HG03439 (cell line): ENCODE results near the gene CDH23.

Source experiments
- ATAC-seq: cut with Tn5 transposase; IDR thresholded peaks from one replicate; pipeline ENCODE4 v1.9.1; 2021; ENCODE audit warnings: mild to moderate bottlenecking, moderate library complexity; ENCODE audit not compliant: unreplicated experiment

The CDH23 gene

DNA sequence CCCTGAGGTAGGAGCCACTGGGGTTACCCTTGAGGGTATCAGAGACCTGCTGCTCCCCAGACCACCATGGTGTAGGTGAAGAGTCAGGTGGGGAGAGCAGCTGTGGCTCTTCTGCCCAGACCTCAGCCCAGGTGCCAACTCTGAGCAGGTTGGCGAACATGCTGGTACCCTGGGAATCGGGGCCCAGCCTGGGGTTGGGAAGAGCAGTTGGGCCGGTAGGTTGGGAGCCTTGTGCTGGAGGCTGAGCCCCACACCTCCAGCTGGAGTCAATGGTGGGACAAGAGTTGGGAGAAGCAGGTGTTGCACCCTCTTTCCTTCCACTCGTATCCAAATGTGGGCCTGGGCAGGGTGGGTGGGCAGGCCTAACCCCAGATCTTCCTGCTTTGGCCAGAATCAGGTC, 114.5 kb downstream of the CDH23 start:
- no peak for ATAC-seq

DNA sequence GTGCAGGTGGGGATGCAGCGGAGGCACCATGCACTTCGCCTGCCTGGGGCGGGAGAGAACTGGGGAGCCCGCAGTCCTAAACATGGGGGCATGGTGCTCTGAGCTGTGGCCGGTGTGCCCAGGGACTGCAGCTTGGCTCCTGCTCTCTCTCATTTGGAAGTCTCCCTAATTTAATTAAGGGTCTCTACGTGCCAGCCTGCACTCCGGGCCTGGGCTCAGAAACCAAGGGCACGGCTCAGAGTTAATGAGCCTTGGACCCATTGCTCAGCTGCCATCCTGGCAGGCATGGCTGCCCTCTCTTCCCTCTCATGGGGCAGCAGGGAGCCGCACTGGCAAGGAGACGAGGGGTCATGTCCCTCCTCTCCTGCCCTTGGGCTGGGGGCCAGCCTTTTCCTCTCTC, 115.6 kb downstream of the CDH23 start:
- no peak for ATAC-seq

DNA sequence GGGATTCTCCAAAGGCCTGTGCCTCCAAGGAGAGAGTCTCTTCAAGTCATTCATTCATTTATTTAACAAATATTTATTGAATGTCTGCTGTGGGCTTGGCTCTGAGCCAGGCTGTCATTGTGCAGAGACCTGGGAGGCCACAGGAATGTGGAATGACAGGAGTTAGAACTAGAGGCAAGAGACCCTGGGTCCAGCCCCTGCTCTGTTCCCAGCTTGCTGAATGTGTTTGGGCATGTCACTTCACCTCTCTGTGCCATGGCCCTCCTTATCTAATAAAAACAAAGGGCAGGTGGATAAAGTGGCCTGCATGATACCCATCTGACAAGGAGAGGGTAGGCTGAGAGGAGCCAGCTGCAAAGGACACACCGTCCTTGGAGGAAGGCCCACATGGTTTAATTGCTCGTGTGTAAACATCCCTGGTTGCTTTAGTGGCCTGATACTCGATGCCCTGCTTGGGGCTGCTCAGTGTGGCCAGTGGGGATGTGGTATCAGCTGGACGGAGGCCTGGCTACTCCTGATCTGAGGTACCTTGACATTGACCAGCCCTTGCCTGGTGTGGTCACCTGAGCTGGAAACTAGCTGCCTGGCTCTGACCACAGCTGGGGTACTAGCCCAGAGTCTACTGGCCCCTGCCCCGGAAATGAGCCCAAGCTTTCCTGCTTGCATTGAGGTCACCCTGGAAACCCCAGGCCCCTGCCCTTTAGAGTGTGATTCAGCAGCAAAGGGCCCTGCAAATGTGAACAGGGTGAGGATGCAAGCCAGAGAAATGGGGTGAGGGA, 116.2 kb downstream of the CDH23 start:
- ATAC-seq, result no peak

DNA sequence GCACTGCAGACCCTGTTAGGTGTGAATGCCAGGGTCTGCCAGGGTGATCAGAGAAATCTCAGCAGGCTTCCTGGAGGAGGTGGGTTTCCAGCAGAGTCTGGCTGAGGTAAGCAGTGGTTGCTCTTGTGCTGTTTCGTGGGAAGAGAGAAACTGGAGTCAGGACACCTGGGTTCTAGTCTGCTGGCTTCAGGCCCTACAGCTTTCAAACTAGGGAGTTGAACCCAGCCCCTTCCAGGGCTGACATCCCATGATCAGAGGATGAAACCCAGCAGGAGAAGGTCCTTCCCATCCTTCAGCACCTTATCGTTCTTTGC, 116.8 kb downstream of the CDH23 start:
- ATAC-seq, result no peak

DNA sequence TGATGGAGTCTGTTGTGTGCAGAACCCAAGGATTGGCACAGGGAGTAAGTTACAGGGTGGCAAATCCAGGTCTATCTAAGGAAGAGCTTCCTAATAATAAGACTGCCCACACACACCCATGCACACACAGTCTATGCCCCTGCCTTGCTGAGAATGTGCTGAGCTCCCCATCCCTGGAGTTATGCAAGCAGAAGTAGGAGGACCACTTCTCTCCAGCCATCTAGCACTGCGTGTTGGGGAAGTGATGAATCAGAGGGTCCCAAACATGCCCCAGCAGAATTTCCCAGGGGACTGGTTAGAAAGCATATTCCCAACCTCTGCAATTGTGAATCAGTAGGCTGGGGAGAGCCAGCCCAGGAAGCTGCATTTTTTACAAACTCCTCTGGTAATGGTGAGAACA, 117.2 kb downstream of the CDH23 start:
- no peak for ATAC-seq

DNA sequence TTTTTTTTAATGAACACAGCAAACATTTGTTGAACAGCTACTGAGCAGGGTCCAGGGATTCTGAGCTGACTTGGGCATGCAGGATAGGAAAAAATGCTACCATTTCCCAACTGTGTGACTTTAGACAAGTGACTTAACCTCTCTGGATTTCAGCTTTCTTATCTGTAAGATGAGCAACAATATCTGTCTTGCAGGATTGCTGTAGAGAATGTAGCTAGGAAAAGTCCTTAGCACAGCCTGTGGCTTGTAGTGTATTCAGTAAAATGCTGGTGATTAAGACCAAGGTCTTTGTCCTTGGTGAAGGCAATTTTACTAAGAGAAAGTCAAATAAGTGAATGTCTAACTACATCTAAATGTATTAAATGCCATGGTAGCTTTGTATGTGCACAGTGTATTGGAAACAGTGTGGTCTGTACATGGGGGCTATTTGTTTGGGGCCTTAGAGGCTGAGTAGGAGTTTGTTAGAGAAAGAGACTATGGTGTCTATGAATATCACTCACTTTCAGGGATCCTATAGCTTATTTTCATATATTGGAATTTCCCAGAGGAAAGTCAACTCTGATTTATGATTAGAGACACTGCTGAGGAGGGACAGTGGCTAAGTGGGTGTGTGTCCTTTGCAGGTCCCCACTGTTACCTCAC, 118.9 kb downstream of the CDH23 start:
- no peak for ATAC-seq

DNA sequence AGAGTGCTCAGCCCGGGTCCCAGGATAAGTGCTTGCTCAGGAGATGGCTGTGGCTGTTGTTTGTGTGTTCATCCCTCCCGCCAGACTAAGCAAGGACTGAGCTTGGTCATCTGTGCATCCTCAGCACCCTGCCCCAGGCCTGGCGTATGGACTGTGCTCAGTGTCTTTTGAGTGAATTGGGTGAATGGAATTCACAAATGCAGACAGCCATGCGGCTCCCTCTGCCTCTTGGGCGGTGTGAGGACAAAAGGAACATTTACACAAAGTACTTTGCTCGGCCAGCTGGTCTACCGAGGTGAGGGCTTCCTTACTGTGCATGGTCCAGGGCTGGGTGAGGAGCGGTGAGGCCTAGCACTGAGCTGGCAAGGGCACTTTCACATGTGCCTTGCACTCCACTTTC, 120.2 kb downstream of the CDH23 start:
- no peak for ATAC-seq

DNA sequence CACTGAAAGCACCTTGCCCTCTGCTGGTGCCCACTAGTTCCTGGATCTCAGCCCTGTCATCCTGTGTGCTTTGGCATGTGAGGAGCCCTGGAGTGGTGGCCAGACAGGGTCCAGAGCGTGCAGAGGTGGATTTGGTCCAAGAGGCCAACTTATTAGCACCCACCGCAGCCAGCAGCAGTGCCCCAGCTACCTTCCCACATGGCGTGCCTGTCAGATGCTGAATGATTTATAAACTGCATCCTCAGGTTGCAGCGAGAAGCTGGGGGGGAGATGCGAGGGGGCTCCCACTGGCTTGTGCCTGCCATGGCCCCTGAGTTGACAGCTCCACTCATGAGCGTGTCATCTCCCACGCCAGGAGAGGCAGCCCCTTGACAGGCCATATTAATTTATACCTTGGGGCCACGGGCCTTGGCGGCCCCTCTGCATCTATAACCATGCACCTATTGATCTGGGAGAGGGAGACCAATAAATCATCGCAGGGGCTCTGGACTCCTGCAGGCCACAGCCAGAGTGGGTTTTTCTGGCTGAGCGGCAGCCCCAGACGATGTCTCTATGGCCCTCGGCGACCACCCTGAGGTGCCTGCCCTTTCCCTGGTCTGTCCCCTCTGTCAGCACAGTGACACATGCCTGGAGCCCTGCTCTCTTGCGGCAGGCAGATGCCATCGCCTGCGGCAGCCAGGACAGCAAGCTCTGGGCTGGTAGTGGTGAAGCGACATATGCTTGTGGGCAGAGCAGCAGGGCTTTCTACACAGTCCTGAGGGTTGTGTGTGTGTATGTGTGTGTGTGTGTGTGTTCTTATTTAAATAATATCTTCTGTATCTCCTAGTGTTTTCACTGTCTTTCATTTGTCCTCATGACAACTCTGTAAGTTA, 120.8 kb downstream of the CDH23 start:
- ATAC-seq, result no peak

DNA sequence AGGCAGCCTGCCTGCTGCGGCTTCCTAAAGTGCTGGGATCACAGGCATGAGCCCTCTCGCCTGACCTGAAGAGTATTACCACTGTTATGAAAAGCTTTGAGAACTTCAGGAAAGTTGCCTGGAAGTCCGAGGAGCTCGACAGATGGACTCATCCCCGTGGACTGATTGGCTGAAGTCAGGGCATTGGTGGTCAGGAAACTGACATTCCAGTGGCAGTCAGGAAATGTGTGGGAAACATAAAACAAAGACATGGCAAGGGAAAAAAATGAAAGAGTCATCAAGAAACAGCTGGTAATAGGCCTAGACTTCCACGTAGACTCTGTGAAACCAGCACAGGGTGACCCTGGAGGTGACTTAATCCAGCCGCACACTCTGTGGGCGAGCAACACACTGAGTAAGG, 123.3 kb downstream of the CDH23 start:
- ATAC-seq, result no peak

DNA sequence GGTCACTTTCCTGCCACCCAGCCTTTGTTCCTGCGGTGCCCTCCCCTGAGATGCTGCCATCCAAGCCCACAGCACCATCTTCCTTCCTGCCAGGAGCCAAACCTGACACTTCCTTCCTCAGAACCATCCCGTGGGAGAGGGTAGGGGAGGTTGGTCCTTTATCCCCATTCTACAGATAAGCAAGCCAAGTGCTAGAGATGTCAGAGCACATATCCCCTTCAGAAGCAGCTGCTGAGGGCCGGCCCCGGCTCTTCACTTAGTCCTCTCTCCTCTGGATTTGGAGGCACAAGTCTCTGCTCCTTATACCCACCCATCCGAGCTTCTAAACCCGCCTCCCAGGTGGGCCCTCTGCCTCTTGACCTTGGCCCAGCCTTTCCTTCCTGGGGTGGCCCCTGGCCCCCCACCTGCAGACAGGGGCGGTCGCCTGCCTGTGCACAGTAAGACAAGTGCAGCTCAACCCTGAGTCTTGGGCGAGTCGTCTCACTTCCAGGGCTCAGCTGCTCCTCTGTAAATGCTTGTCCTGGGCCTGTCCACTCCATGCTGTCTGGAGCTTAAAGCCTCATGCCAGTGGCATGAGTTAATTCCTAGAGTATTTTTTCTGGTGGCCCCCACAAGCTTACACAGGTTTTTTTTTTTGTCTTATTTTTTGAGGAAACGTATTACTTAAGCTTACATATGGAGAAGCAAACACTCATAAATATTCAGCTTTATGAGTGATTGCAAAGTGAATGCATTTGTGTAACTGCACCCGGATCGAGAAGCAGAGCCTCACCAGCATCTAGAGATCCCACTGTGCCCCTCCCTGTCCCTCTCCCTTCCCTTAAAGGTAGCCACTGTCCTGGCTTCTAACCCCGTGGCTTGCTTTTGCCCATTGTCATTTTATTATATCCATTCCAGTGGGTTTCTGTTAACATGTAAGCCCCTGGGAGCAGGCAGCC, 125.1 kb downstream of the CDH23 start:
- ATAC-seq, result no peak

DNA sequence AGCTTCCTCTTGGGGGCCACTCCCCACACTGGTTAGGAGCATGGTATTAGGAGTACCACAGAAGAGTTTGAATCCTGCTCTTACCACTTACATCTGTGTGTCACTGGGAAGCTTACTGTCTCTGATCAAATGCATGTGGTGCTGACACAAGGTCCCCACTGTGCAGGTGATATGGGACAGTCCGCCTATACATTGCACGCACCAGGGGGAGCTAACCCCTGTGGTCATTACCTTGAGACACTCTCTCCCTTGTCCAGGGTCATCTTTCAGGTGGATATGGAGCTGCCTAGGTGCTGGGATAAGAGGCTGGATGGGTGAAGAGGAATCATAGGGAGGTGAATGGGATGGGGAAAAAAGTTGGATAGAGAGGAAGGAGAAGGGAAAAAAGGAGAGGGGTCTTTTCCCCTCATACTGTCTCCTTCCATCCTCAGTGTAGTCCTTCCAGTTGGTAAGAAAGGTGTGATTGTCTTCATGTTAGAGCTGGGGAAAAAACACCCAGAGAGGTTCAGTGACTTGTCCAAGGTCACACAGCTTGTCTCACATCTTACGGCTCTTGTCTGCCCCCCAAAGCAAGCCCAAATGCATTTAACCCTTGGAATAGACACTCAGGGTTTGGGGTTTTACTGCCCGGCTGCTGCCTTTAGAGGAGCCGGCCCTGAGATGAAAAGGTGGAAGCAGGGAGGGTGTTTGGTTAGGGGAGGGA, 125.9 kb downstream of the CDH23 start:
- no peak for ATAC-seq

DNA sequence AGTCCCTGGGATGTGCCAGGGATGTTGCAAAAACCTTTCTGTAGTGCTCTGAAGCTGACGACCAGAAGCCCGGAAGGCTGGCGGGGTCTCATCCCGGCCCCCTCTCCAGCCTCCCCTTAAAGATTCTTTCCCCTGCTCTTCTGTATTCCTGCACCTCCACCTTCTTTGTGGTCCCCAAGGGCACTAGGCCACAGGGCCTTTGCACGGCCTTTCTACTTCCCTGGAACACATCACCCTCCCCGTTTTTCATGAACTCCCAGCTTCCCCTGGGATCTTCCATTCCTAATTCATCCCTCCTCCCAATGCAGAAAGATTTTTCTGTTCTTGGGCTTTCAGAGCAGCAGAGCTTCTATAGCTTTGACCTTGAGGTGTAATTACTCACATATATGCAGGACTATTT, 127.0 kb downstream of the CDH23 start:
- no peak for ATAC-seq

DNA sequence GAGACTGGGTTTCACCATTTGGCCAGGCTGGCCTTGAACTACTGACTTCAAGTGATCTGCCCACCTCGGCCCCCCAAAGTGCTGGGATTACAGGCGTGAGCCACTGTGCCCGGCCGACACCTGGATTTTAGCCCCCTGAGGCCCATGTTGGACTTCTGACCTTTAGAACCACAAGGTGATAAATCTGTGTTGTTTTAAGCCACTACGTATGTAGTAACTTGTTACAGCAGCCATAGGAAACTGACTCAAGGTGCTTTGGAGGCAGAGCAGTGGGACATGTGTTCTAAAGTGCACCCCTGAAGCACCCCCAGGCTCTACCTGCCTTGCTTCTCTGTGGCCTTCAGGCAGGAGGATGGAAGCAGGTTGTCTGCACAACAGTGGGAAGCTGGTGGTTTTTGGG, 128.4 kb downstream of the CDH23 start:
- ATAC-seq, result no peak

DNA sequence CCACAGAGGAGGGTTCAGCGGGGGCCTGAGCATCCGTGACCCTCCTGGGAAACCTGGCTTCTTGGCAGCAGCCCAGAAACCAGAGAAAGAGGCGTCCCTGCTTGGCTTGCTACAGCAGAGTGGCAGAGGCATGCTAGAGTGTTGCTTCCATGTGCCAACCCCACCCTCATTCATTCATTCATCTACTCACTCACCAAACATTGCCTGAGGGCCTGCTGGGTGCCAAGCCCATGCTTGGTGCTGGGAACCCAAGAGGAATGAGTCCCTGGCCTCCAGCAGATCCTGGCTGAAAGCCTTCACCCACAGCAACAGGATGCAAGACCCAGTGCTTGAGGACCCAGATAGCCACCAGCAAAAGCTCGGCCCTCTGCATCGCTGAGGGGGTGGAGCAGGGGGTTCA, 129.0 kb downstream of the CDH23 start:
- ATAC-seq, result no peak

DNA sequence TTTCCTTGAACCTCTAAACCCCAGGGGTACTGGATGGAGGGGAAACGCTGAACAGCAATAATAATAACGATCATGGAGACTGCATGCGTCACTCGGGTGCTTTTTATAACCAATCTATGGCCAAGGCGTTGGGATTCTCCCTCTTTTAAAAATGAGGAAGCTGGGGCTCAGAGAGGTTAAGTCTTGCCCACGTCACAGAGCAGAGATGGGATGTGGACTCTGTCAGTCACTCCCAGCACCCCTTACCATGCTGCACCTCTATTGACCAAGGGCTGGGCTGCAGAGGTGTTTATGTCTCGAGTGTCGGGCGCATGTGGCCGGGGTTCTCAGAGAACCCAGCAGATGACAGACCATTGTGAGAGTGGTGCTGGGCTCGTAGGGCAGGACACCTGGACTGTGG, 129.9 kb downstream of the CDH23 start:
- ATAC-seq, result no peak

DNA sequence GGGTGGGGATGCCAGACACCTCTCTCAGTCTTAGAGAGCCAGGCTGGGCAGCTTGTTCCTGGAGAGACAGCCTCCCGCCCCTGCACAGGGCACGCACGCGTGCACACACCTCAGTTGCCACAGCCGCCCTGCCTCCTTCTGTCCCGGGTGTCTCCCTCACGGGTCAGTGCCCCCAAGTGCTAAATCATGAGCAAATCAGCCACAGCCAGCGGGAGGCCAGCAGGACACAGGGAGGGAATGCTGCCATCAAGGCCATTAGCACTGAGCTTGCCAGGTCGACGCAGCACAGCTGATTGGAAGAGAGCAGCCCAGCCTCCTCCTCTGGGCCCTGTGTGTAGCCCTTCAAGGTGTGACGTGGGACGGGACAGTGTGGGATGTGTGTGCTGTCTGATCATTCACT, 130.4 kb downstream of the CDH23 start:
- no peak for ATAC-seq

DNA sequence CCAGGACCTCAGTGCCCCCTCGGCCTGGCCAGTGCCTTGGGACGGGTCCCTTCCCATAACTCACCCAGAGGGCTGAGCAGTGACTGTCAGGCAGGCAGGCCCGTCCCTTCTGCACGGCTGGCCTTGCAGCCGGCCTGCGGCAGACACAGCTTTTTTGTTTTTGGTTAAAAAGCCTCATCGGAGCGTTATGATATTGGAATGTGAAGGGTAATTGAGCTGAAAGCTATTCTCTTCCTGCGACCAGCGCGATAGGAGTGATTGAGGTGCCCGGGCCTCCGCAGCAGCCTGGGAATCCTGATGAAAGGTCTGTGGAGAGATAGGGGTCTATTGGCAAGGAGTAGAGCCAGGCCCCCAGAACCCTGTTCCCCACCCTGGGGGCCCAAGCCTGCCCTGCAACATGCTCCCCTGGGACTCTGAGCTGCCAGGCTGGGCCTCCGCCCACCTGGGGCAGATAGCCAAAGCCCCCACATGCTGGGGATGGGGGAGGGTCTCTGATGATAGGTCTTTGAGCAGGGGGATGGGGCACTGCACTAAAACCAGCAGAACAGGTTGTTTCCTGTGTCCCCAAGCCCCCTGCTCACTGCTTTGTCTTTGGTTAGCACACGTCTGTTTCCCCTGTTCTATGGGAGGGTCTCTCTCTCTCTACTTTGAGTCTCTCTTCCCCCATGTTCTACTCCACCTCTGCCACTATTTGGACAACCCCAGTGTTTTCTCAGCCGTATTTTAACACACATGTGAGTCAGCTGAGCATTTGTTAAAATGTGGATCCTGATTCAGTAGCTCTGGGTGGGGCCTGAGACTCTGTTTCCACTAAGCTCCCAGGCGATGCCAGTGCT, 131.9 kb downstream of the CDH23 start:
- no peak for ATAC-seq

DNA sequence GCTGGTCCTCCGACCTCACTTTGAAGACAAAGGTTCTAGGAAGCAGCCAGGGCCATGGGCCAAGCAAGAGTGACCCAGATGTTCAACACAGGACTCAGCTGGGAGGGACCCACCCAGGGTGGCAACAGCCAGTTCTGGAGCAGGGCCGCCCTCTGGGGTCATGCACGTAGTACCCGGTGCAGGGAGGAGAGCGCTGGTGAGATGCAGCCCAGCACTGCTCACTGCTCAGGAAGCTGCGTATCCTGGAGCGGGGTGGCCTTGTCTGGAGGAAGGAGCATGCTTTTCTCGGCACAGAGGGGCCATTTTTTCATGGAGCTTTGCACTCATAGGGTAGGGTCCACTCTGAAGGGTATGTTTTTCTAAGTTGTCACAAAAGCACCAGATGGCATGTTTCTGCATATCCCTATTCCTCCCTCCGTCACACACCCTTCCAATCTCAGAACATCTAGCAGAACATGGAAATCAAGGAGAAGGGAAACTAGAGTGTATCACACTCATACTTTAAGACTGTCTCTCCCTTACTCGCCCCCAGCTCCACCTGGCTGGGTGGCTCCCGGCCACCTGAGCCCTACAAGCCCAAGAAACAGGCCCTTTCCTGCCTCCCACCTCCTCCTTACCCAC, 132.6 kb downstream of the CDH23 start:
- no peak for ATAC-seq

DNA sequence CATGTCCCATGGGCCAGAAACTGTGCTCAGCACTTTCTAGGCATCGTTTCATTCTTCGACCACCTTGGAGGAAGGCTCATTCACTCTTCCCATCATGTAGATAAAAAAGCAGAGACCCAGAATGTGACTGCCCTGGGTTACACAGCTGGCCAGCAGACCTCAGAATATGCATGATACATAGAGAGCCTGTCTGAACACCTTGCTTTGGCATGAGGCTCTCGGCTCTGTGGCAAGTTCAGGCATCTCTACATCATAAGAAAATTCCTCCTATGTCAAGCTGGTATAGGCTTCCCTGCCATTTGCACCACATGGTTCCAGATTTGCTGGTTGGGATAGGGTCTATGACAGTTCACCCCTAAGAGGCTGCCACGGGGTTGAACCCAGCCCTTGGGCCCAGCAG, 134.1 kb downstream of the CDH23 start:
- no peak for ATAC-seq
